Measurements from ENCODE around the gene S100A13. TPM values are rescaled to one million over a fixed set of nuclear protein-coding genes. Genes with fewer than 3 reads are reported as not detected.

The S100A13 gene
- total RNA-seq, 1 experiment from 2014 or later, result 210 TPM

GRCh38 chr1:153608089-153608682 is 19.1 kb downstream of the S100A13 start:
- DNase-seq (ENCODE audit: unreplicated experiment), result no peak
- intact Hi-C loops (cut with micrococcal nuclease), result loop anchor here (2.0 kb wide), 1 partner anchor 35 kb away; no protein-coding TSS in a partner anchor
- H3K36me3 Mint-ChIP-seq (ENCODE audit: insufficient read depth, unreplicated experiment), result peaks cover 62% of the 10 kb centered on the region
- H3K4me1 Mint-ChIP-seq (ENCODE audit: insufficient read depth, unreplicated experiment), result peaks cover 38% of the 10 kb centered on the region
- H3K27me3 Mint-ChIP-seq (ENCODE audit: insufficient read depth, unreplicated experiment), result no peaks in the 10 kb centered on the region
- no TSS peak for BruUV-seq (replicated peaks)
- H3K4me3 Mint-ChIP-seq (ENCODE audit: unreplicated experiment), result peak overlapping the region; percentile 90
- ChIA-PET POLR2A (interaction anchor here (1.1 to 27.9 kb wide), 10 partner anchors 11 to 92 kb away, joined by 3 to 1272 read pairs (median 8); partner anchors contain the start of genes CHTOP, ILF2, S100A1 and S100A13), CTCF (interaction anchor here (0.7 to 3.3 kb wide), 9 partner anchors 9 to 100 kb away, joined by 3 to 17 read pairs (median 4); partner anchors contain the start of genes S100A13 and S100A14)
- H3K9me3 Mint-ChIP-seq (ENCODE audit: unreplicated experiment), result no peaks in the 10 kb centered on the region
- TF ChIP-seq, protein P1, sequence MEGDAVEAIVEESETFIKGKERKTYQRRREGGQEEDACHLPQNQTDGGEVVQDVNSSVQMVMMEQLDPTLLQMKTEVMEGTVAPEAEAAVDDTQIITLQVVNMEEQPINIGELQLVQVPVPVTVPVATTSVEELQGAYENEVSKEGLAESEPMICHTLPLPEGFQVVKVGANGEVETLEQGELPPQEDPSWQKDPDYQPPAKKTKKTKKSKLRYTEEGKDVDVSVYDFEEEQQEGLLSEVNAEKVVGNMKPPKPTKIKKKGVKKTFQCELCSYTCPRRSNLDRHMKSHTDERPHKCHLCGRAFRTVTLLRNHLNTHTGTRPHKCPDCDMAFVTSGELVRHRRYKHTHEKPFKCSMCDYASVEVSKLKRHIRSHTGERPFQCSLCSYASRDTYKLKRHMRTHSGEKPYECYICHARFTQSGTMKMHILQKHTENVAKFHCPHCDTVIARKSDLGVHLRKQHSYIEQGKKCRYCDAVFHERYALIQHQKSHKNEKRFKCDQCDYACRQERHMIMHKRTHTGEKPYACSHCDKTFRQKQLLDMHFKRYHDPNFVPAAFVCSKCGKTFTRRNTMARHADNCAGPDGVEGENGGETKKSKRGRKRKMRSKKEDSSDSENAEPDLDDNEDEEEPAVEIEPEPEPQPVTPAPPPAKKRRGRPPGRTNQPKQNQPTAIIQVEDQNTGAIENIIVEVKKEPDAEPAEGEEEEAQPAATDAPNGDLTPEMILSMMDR (IDR thresholded peaks at IDR 0.05; ENCODE audit: unreplicated experiment), result no peak
- H3K27ac Mint-ChIP-seq (ENCODE audit: low read depth, unreplicated experiment), result peak overlapping the region; percentile 94

GRCh38 chr1:153607381-153607780 is 19.9 kb downstream of the S100A13 start:
- TF ChIP-seq, protein P1 (IDR thresholded peaks at IDR 0.05; ENCODE audit: unreplicated experiment), result no peak
- H3K9me3 Mint-ChIP-seq (ENCODE audit: unreplicated experiment), result no peaks in the 10 kb centered on the region
- DNase-seq (ENCODE audit: unreplicated experiment), result no peak
- peaks cover 38% of the 10 kb centered on the region for H3K4me1 Mint-ChIP-seq (ENCODE audit: insufficient read depth, unreplicated experiment)
- H3K27me3 Mint-ChIP-seq (ENCODE audit: insufficient read depth, unreplicated experiment), result no peaks in the 10 kb centered on the region
- no peak overlapping the region for H3K27ac Mint-ChIP-seq (ENCODE audit: low read depth, unreplicated experiment)
- ChIA-PET POLR2A (interaction anchor here (0.7 to 27.9 kb wide), 9 partner anchors 10 to 370 kb away, joined by 3 to 1272 read pairs (median 6); partner anchors contain the start of genes CHTOP, ILF2, JTB and S100A1), CTCF (interaction anchor here (0.7 to 3.3 kb wide), 10 partner anchors 9 to 1034 kb away, joined by 3 to 17 read pairs (median 4); partner anchors contain the start of genes NPR1, S100A13 and S100A14)
- peaks cover 62% of the 10 kb centered on the region for H3K36me3 Mint-ChIP-seq (ENCODE audit: insufficient read depth, unreplicated experiment)
- BruUV-seq (replicated peaks), result no TSS peak
- intact Hi-C loops (cut with micrococcal nuclease), result no loop called here
- no peak overlapping the region for H3K4me3 Mint-ChIP-seq (ENCODE audit: unreplicated experiment)

DNA sequence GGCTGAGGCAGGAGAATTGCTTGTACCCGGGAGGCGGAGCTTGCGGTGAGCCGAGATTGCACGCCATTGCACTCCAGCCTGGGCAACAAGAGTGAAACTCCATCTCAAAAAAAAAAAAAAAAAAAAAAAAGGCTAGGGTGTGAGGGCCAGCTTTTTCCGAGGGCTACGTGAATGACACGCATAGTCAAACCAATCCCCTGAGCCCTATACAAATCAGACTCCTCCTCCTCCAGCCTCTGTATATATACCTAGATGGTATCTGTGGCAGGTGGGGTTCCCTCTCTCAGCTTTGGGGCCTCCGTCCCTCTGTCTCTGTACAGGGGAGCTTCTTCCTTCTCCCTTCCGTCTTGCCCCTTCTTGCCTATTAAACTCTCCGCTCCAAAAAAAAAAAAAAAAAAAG is 21.1 kb downstream of the S100A13 start:
- CTCF ChIA-PET, result interaction anchor here (0.6 to 3.3 kb wide), 9 partner anchors 11 to 220 kb away, joined by 3 to 17 read pairs (median 4); partner anchors contain the start of genes NPR1, S100A1, S100A13 and S100A14
- no peak overlapping the region for H3K4me3 Mint-ChIP-seq (ENCODE audit: unreplicated experiment)
- BruUV-seq (replicated peaks), result no TSS peak
- peaks cover 71% of the 10 kb centered on the region for H3K36me3 Mint-ChIP-seq (ENCODE audit: insufficient read depth, unreplicated experiment)
- POLR2A ChIA-PET, result interaction anchor here (0.6 to 27.9 kb wide), 5 partner anchors 13 to 355 kb away, joined by 3 to 1272 read pairs (median 6); partner anchors contain the start of genes CHTOP, S100A1, S100A13 and S100A14
- peak overlapping the region; percentile 11 for H3K27ac Mint-ChIP-seq (ENCODE audit: low read depth, unreplicated experiment)
- intact Hi-C loops (cut with micrococcal nuclease), result no loop called here
- no peaks in the 10 kb centered on the region for H3K9me3 Mint-ChIP-seq (ENCODE audit: unreplicated experiment)
- no peaks in the 10 kb centered on the region for H3K27me3 Mint-ChIP-seq (ENCODE audit: insufficient read depth, unreplicated experiment)
- TF ChIP-seq, protein P1 (IDR thresholded peaks at IDR 0.05; ENCODE audit: unreplicated experiment), result no peak
- DNase-seq (ENCODE audit: unreplicated experiment), result no peak
- peaks cover 31% of the 10 kb centered on the region for H3K4me1 Mint-ChIP-seq (ENCODE audit: insufficient read depth, unreplicated experiment)

- POLR2A ChIA-PET, result interaction anchor here (0.6 to 27.9 kb wide), 8 partner anchors 10 to 33 kb away, joined by 3 to 1272 read pairs (median 4); partner anchors contain the start of genes CHTOP, S100A1, S100A13 and S100A14
- TF ChIP-seq, protein P1 (IDR thresholded peaks at IDR 0.05; ENCODE audit: unreplicated experiment), result no peak
- Mint-ChIP-seq H3K4me1 (ENCODE audit: insufficient read depth, unreplicated experiment) (peaks cover 3% of the 10 kb centered on the region), H3K4me3 (ENCODE audit: unreplicated experiment) (no peak overlapping the region), H3K27me3 (ENCODE audit: insufficient read depth, unreplicated experiment) (no peaks in the 10 kb centered on the region), H3K36me3 (ENCODE audit: insufficient read depth, unreplicated experiment) (peaks cover 65% of the 10 kb centered on the region), H3K27ac (ENCODE audit: low read depth, unreplicated experiment) (peak overlapping the region; percentile 3), H3K9me3 (ENCODE audit: unreplicated experiment) (no peaks in the 10 kb centered on the region)
- no TSS peak for BruUV-seq (replicated peaks)
- intact Hi-C loops (cut with micrococcal nuclease), result no loop called here
- CTCF ChIA-PET, result interaction anchor here (1.0 to 2.2 kb wide), 6 partner anchors 10 to 30 kb away, joined by 3 to 16 read pairs (median 5); partner anchors contain the start of genes S100A13 and S100A16
- DNase-seq (ENCODE audit: unreplicated experiment), result no peak
Observed at GRCh38 chr1:153602749-153603148, 24.6 kb downstream of the S100A13 start.
